ENCODE measurements around the gene CCDC107.
A peak's percentile ranks its signal among the peaks of the same experiment; 100 is the strongest.

The CCDC107 gene

GRCh38 chr9:35690294-35690613 is 32.2 kb downstream of the CCDC107 start:
- FAIRE-seq = no peak
- no peak for TF ChIP-seq TAF1 (IDR thresholded peaks at IDR 0.05; ENCODE audit: borderline replicate concordance, low read depth, low read length)
- no peak for TF ChIP-seq POLR2AphosphoS5 (IDR thresholded peaks at IDR 0.05; ENCODE audit: low read depth, low read length)
- no peak for TF ChIP-seq POLR2A (IDR thresholded peaks at IDR 0.05; ENCODE audit: low read depth, low read length)
- no peak for DNase-seq (ENCODE audit: insufficient read length)

DNA sequence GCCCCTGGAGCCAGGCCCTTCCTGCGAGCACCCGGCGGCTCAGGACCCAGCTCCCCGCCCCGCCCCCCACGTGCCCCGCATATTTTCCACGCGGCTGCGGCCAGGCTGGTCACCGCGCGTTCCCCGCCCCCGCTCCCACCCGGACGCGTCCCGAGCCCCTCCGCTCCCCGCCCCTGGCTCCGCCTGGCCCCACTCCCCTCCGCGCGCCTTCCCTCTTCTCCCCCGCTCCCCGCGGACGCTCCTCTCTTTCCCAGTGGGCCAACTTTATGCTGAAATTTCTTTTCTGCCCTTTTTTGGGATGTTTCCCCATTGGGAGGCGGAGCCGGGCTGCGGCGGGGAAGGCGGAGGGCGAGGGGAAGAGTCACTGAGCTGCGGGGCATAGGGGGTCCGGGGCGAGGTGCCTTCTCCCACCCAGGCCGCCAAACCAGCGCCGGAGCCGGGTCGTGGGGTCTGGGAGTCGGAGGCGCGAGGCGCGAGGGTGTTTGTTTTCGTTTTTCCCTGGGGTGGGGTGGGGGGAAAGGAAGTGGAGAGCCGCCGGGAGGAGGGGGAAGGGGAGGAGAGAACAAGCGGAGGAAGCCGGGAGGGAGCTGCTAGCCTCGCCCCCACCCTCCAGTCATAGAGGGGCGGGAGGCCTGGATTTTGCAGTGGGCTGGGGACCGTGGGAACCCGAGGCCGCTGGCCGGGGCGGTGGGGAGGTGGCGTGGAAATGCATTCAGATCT is 32.7 kb downstream of the CCDC107 start:
- TF ChIP-seq POLR2AphosphoS5 (IDR thresholded peaks at IDR 0.05; ENCODE audit: low read depth, low read length) (no peak), POLR2A (IDR thresholded peaks at IDR 0.05; ENCODE audit: low read depth, low read length) (no peak)
- FAIRE-seq (no peak), DNase-seq (ENCODE audit: insufficient read length) (peak; percentile 62)

GRCh38 chr9:35691334-35691650 is 33.2 kb downstream of the CCDC107 start:
- no peak for FAIRE-seq
- no peak for DNase-seq (ENCODE audit: insufficient read length)
- TF ChIP-seq TAF1 (IDR thresholded peaks at IDR 0.05; ENCODE audit: borderline replicate concordance, low read depth, low read length) = no peak
- no peak for TF ChIP-seq POLR2A (IDR thresholded peaks at IDR 0.05; ENCODE audit: low read depth, low read length)
- TF ChIP-seq POLR2AphosphoS5 (IDR thresholded peaks at IDR 0.05; ENCODE audit: low read depth, low read length) = no peak

DNA sequence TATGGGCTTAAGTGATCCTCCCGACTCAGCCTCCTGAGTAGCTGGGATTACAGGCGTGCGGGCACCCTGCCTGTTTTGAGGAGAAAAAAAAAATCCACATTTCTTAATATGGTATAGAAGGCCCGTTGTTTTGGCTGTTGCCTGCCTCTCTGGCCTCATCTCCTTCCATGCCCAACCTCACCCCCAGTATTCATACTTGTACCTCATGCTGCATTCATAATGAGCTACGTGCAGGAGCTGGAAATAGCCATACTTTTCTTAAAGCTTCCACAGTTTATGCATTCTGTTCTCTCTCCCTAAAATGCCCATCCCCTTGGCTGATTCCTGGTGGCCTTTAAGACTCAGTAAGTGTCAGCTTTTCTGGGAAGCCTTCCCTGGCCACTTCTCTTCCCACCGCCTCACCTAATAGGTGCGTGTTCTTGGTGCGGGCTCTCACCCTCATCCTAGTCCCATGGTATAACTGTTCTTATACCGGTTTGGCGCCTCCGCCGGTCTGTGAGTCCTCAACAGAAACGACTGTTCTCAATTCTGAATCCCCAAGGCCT is 33.7 kb downstream of the CCDC107 start:
- FAIRE-seq (no peak), DNase-seq (ENCODE audit: insufficient read length) (no peak)
- TF ChIP-seq POLR2AphosphoS5 (IDR thresholded peaks at IDR 0.05; ENCODE audit: low read depth, low read length) (no peak), POLR2A (IDR thresholded peaks at IDR 0.05; ENCODE audit: low read depth, low read length) (no peak), TAF1 (IDR thresholded peaks at IDR 0.05; ENCODE audit: borderline replicate concordance, low read depth, low read length) (no peak)

GRCh38 chr9:35695943-35696401 is 37.9 kb downstream of the CCDC107 start:
- TF ChIP-seq TAF1 (IDR thresholded peaks at IDR 0.05; ENCODE audit: borderline replicate concordance, low read depth, low read length) = no peak
- no peak for TF ChIP-seq POLR2AphosphoS5 (IDR thresholded peaks at IDR 0.05; ENCODE audit: low read depth, low read length)
- no peak for TF ChIP-seq POLR2A (IDR thresholded peaks at IDR 0.05; ENCODE audit: low read depth, low read length)
- FAIRE-seq (no peak), DNase-seq (ENCODE audit: insufficient read length) (no peak)

GRCh38 chr9:35696520-35697215 is 38.6 kb downstream of the CCDC107 start:
- TF ChIP-seq POLR2A (IDR thresholded peaks at IDR 0.05; ENCODE audit: low read depth, low read length) (no peak), POLR2AphosphoS5 (IDR thresholded peaks at IDR 0.05; ENCODE audit: low read depth, low read length) (no peak), TAF1 (IDR thresholded peaks at IDR 0.05; ENCODE audit: borderline replicate concordance, low read depth, low read length) (no peak)
- DNase-seq (ENCODE audit: insufficient read length) (peak; percentile 67), FAIRE-seq (peak; percentile 90)

GRCh38 chr9:35697486-35697885 is 39.4 kb downstream of the CCDC107 start:
- TF ChIP-seq POLR2A (IDR thresholded peaks at IDR 0.05; ENCODE audit: low read depth, low read length) (no peak), POLR2AphosphoS5 (IDR thresholded peaks at IDR 0.05; ENCODE audit: low read depth, low read length) (no peak), TAF1 (IDR thresholded peaks at IDR 0.05; ENCODE audit: borderline replicate concordance, low read depth, low read length) (no peak)
- no peak for FAIRE-seq
- no peak for DNase-seq (ENCODE audit: insufficient read length)

GRCh38 chr9:35698231-35698630 is 40.1 kb downstream of the CCDC107 start:
- FAIRE-seq (no peak), DNase-seq (ENCODE audit: insufficient read length) (no peak)
- no peak for TF ChIP-seq POLR2AphosphoS5 (IDR thresholded peaks at IDR 0.05; ENCODE audit: low read depth, low read length)
- no peak for TF ChIP-seq POLR2A (IDR thresholded peaks at IDR 0.05; ENCODE audit: low read depth, low read length)
- no peak for TF ChIP-seq TAF1 (IDR thresholded peaks at IDR 0.05; ENCODE audit: borderline replicate concordance, low read depth, low read length)

DNA sequence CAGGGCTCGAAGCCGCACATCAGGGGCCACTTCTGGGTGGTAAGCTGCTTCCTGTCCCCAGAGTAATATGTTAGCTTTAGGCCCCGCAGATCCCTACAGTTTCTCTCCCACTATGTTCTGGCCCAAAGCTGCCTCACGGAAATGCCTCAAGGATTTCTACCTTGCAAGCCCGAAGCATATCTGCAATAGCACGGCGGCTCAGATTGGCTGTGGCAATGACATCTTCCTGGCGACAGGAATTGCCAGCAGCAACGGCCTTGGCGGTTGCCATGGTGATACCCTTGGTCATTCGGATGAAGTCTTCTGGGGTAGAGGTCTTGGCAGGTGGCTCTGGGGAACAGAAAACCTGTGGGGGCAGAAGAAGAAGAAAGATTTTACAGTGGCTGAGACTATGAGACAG is 41.9 kb downstream of the CCDC107 start:
- TF ChIP-seq POLR2A (IDR thresholded peaks at IDR 0.05; ENCODE audit: low read depth, low read length) (no peak), POLR2AphosphoS5 (IDR thresholded peaks at IDR 0.05; ENCODE audit: low read depth, low read length) (no peak), TAF1 (IDR thresholded peaks at IDR 0.05; ENCODE audit: borderline replicate concordance, low read depth, low read length) (no peak)
- FAIRE-seq = no peak
- DNase-seq (ENCODE audit: insufficient read length) = no peak

DNA sequence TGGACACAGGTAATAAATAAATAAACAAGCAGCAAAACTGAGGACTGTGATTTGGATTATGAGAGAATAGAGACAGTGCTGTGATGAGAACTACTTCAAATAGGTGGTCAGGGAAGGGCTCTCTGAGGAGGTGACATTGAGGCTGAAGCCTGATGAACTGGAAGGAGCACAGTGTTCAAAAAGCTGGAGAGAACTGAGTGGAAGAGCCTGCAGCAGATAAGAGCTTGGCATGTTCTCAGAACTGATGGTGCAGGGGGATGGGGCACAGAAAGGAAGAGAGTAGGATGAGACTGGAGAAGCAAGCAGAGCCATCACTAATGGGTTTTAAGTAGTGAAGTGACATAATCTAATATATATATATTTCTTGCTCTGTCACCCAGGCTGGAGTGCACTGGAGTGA is 42.9 kb downstream of the CCDC107 start:
- no peak for TF ChIP-seq TAF1 (IDR thresholded peaks at IDR 0.05; ENCODE audit: borderline replicate concordance, low read depth, low read length)
- no peak for TF ChIP-seq POLR2A (IDR thresholded peaks at IDR 0.05; ENCODE audit: low read depth, low read length)
- no peak for TF ChIP-seq POLR2AphosphoS5 (IDR thresholded peaks at IDR 0.05; ENCODE audit: low read depth, low read length)
- no peak for FAIRE-seq

GRCh38 chr9:35702696-35703095 is 44.6 kb downstream of the CCDC107 start:
- DNase-seq (ENCODE audit: insufficient read length) = no peak
- FAIRE-seq = no peak
- TF ChIP-seq TAF1 (IDR thresholded peaks at IDR 0.05; ENCODE audit: borderline replicate concordance, low read depth, low read length) (no peak), POLR2AphosphoS5 (IDR thresholded peaks at IDR 0.05; ENCODE audit: low read depth, low read length) (no peak), POLR2A (IDR thresholded peaks at IDR 0.05; ENCODE audit: low read depth, low read length) (no peak)

More for the DNA sequence above, 42.9 kb downstream of the CCDC107 start:
- DNase-seq (ENCODE audit: insufficient read length) = no peak
